IMR-90 (cell line): ENCODE data around the gene SLC25A6. TPM values are rescaled to one million over a fixed set of nuclear protein-coding genes. Genes with fewer than 3 reads are reported as not detected.

Experiments
- ATAC-seq: fragments of 200-7000 bp; cut with Tn5 transposase; 2 replicates; pipeline ENCODE4 v1.9.1; 2020; ENCODE audit warnings: low read depth, mild to moderate bottlenecking, moderate library complexity
- BruUV-seq: library from RNA; stranded (reverse); fragments of 400-500 nt; replicated peaks from 2 replicates; lab custom pipeline; 2021; lab: Mats Ljungman, UMichigan
- CTCF ChIA-PET: fragments of 300-600 bp; formaldehyde crosslinking; extraction: SDS; loops from one replicate; lab custom pipeline; 2021; ENCODE audit warnings: antibody characterized with exemption; lab: Yijun Ruan, JAX
- POLR2A ChIA-PET: fragments of 300-600 bp; sonication (Branson Sonifier 250); formaldehyde crosslinking; loops from one replicate; lab custom pipeline; 2022; ENCODE audit warnings: antibody characterized with exemption; ENCODE audit not compliant: unreplicated experiment; lab: Charles Lee
- DNase-seq: peaks from one replicate; pipeline ENCODE4 v3.0.0; 2013
- H2AFZ ChIP-seq: replicated peaks from 2 replicates; pipeline ENCODE3; 2013; ENCODE audit warnings: low read length, mild to moderate bottlenecking; ENCODE audit not compliant: poor library complexity
- H2AK5ac ChIP-seq: 2 replicates; pipeline ENCODE4 v1.6.1; 2013; ENCODE audit warnings: low read depth, low read length, inconsistent platforms
- H2AK9ac ChIP-seq: replicated peaks from 2 replicates; pipeline ENCODE3; 2013; ENCODE audit warnings: mild to moderate bottlenecking, low read depth, low read length, moderate library complexity; ENCODE audit not compliant: poor library complexity
- H2BK120ac ChIP-seq: 2 replicates; pipeline ENCODE4 v1.6.1; 2013; ENCODE audit warnings: low read depth, low read length, inconsistent platforms
- H2BK15ac ChIP-seq: 3 replicates; pipeline ENCODE4 v1.6.1; 2013; ENCODE audit warnings: low read depth, low read length, inconsistent platforms
- H2BK20ac ChIP-seq: 2 replicates; pipeline ENCODE4 v1.6.1; 2013; ENCODE audit warnings: low read depth, mild to moderate bottlenecking, inconsistent platforms, low read length, moderate library complexity
- H2BK5ac ChIP-seq: 2 replicates; pipeline ENCODE4 v1.6.1; 2013; ENCODE audit warnings: mild to moderate bottlenecking, low read depth, low read length, inconsistent platforms; ENCODE audit not compliant: poor library complexity, severe bottlenecking
- H3K14ac ChIP-seq: replicated peaks from 2 replicates; pipeline ENCODE4 v1.6.1; 2013; ENCODE audit warnings: low read depth, low read length, inconsistent platforms
- H3K18ac ChIP-seq: 2 replicates; pipeline ENCODE4 v1.6.1; 2013; ENCODE audit warnings: low read depth, low read length, control low read depth
- H3K23ac ChIP-seq: 2 replicates; pipeline ENCODE4 v1.6.1; 2013; ENCODE audit warnings: low read depth, low read length, inconsistent platforms
- H3K27ac ChIP-seq: 2 replicates; pipeline ENCODE4 v1.5.1; 2013; ENCODE audit warnings: mild to moderate bottlenecking, control low read depth, low read length; ENCODE audit not compliant: insufficient read depth
- H3K27me3 ChIP-seq: 2 replicates; pipeline ENCODE4 v1.6.1; 2013; ENCODE audit warnings: low read length; ENCODE audit not compliant: control insufficient read depth, insufficient read depth
- H3K36me3 ChIP-seq: 2 replicates; pipeline ENCODE4 v1.6.1; 2013; ENCODE audit warnings: low read length, mixed read lengths; ENCODE audit not compliant: control insufficient read depth, insufficient read depth
- H3K4ac ChIP-seq: 2 replicates; pipeline ENCODE4 v1.6.1; 2013; ENCODE audit warnings: low read depth, low read length, inconsistent platforms
- H3K4me1 ChIP-seq: 2 replicates; pipeline ENCODE4 v1.6.1; 2013; ENCODE audit warnings: low read length, mixed read lengths; ENCODE audit not compliant: control insufficient read depth, insufficient read depth
- H3K4me2 ChIP-seq: 2 replicates; pipeline ENCODE4 v1.6.1; 2013; ENCODE audit warnings: low read depth, mild to moderate bottlenecking, control low read depth, low read length, moderate library complexity
- H3K4me3 ChIP-seq: 2 replicates; pipeline ENCODE4 v1.5.1; 2013; ENCODE audit warnings: low read depth, mild to moderate bottlenecking, control low read depth, low read length, moderate library complexity; ENCODE audit not compliant: insufficient read depth
- H3K56ac ChIP-seq: 2 replicates; pipeline ENCODE4 v1.6.1; 2013; ENCODE audit warnings: low read length, inconsistent platforms; ENCODE audit not compliant: insufficient read depth; ENCODE audit errors: extremely low read depth
- H3K79me1 ChIP-seq, 2 experiments: 2 replicates each; pipeline ENCODE4 v1.6.1; 2013; ENCODE audit warnings: low read length in 2 of 2, inconsistent platforms in 1 of 2, low read depth in 1 of 2
- H3K9ac ChIP-seq: 2 replicates; pipeline ENCODE4 v1.6.1; 2013; ENCODE audit warnings: low read depth, low read length, control low read depth
- H3K9me1 ChIP-seq: 2 replicates; pipeline ENCODE4 v1.6.1; 2013; ENCODE audit warnings: low read length, inconsistent platforms; ENCODE audit not compliant: insufficient read depth
- H3K9me3 ChIP-seq: 2 replicates; pipeline ENCODE4 v1.6.1; 2013; ENCODE audit warnings: low read length; ENCODE audit not compliant: control insufficient read depth, insufficient read depth
- H4K20me1 ChIP-seq: 2 replicates; pipeline ENCODE4 v1.6.1; 2013; ENCODE audit warnings: low read length, inconsistent platforms; ENCODE audit not compliant: insufficient read depth
- H4K5ac ChIP-seq: 2 replicates; pipeline ENCODE4 v1.6.1; 2013; ENCODE audit warnings: mild to moderate bottlenecking, low read depth, low read length, control low read depth
- H4K8ac ChIP-seq, 2 experiments: 2 replicates each; pipeline ENCODE4 v1.6.1; 2013; ENCODE audit warnings: low read depth in 2 of 2, low read length in 2 of 2, control low read depth in 1 of 2, inconsistent platforms in 1 of 2
- H4K91ac ChIP-seq: 2 replicates; pipeline ENCODE4 v1.6.1; 2013; ENCODE audit warnings: low read depth, low read length, inconsistent platforms; ENCODE audit not compliant: insufficient read depth
- BHLHE40 ChIP-seq: fragments of 150-350 bp; IDR thresholded peaks from 2 replicates; pipeline ENCODE4 v1.6.1; 2016; ENCODE audit warnings: mild to moderate bottlenecking, low read depth, low read length
- MAFK ChIP-seq: IDR thresholded peaks from 2 replicates; pipeline ENCODE4 v1.6.1; 2012; ENCODE audit warnings: low read depth, low read length, improper control_type of control experiment
- RAD21 ChIP-seq: IDR thresholded peaks from 2 replicates; pipeline ENCODE4 v1.6.1; 2012; ENCODE audit warnings: low read length, improper control_type of control experiment
- RFX5 ChIP-seq: IDR thresholded peaks from 2 replicates; pipeline ENCODE4 v1.8.0; 2012; ENCODE audit warnings: low read depth, mild to moderate bottlenecking, low read length, moderate library complexity
- SMC3 ChIP-seq: fragments of 150-350 bp; IDR thresholded peaks from 2 replicates; pipeline ENCODE4 v1.6.1; 2016; ENCODE audit warnings: low read depth, mild to moderate bottlenecking, antibody characterized with exemption, low read length, moderate library complexity
- WGBS, 2 experiments: methylation state at CpG; one replicate each; pipeline versions ENCODE4 v1.1.5 to v1.1.7; 2013; ENCODE audit warnings: missing lambda C conversion rate in 2 of 2; ENCODE audit not compliant: insufficient read length in 1 of 2; ENCODE audit errors: extremely low coverage in 2 of 2; 5-methylcytosine and 5-hydroxymethylcytosine counted together
- dilution Hi-C: fragments of 300-500 bp; cut with HindIII; formaldehyde crosslinking; loops from one replicate; pipeline ENCODE4 v1.14.3; 2018; ENCODE audit warnings: low sequenced_read_pairs; ENCODE audit not compliant: unreplicated experiment
- in situ Hi-C: fragments of 300-500 bp; cut with MboI; formaldehyde crosslinking; loops from 3 replicates; pipeline ENCODE4 v1.14.3; 2019; ENCODE audit warnings: low sequenced_read_pairs, inconsistent platforms, mixed read lengths
- intact Hi-C: fragments of 100-400 bp; cut with micrococcal nuclease; formaldehyde crosslinking; loops from 2 replicates; pipeline ENCODE4 v1.10.0; 2022
- polyA plus RNA-seq, 3 experiments: library from polyadenylated mRNA; depleted of rRNA; stranded (reverse); fragments of >200 nt; gene quantifications; 2 replicates each; pipeline ENCODE4 v1.2.3, GENCODE V29; 2012; ENCODE audit warnings: low replicate concordance in 1 of 3
- total RNA-seq: library from RNA; depleted of rRNA; stranded (reverse); fragments of >200 nt; gene quantifications from 2 replicates; pipeline ENCODE4 v1.2.3, GENCODE V29; 2012
- TF ChIP-seq, protein P1 (sequence below): fragments of 150-350 bp; IDR thresholded peaks from 2 replicates; pipeline ENCODE4 v1.6.1; 2016; ENCODE audit warnings: low read depth, mild to moderate bottlenecking, low read length, moderate library complexity, borderline replicate concordance

SLC25A6 gene
- total and polyA plus RNA-seq, 2 of the 4 experiments (the other 2 are of a cell fraction) = 166 to 565 TPM

DNA sequence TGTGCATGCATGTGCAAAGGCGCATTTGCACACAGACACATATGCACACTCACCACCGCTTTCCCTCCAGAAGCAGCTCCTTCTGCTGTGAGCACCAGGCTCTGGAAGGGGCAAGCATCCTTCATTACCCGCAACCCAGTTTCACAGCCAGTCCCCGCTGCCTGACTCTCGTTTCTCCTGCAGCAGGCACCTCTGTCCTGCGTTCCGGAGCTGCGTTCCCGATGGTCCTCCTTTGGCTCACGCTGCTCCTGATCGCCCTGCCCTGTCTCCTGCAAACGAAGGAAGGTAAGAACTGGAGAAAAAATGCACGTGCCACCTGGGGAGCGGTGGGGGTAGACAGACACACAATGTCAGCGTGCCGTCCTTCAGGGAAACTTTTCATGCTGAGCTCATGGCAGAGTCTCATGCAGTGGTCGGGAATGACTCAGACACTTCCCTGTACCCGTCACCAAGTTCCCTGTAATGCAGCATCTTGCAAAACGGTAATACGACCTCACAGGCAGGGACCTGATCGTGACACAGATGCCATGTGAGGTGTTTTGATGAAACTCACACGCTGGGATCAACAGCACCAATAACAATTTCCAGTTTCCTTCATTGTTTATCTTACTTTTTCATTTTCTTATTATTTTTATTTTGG is 50.2 kb downstream of the SLC25A6 start:
- no TSS peak for BruUV-seq

More for the DNA sequence above, 50.2 kb downstream of the SLC25A6 start:
- ChIA-PET CTCF (no interaction called here), POLR2A (no interaction called here)
- Histone ChIP-seq H2BK15ac (no peak overlapping the region), H3K56ac (no peak overlapping the region), H2AFZ (no peak overlapping the region), H3K23ac (no peak overlapping the region), H2AK5ac (no peak overlapping the region), H3K9me3 (peaks cover 12% of the 10 kb centered on the region), H3K4me1 (no peaks in the 10 kb centered on the region), H3K4ac (no peak overlapping the region), H3K9ac (no peak overlapping the region), H2BK20ac (no peak overlapping the region), H4K20me1 (no peaks in the 10 kb centered on the region), H3K27me3 (no peaks in the 10 kb centered on the region), H2AK9ac (no peak overlapping the region), H3K27ac (no peak overlapping the region), H4K91ac (no peak overlapping the region), H3K4me3 (no peak overlapping the region), H2BK120ac (no peak overlapping the region), H4K5ac (no peak overlapping the region), H3K36me3 (no peaks in the 10 kb centered on the region), H4K8ac (no peak overlapping the region), H3K9me1 (no peaks in the 10 kb centered on the region), H2BK5ac (no peak overlapping the region), H3K79me1 (no peaks in the 10 kb centered on the region), H3K14ac (no peak overlapping the region), H3K18ac (no peak overlapping the region), H3K4me2 (no peak overlapping the region)
- TF ChIP-seq MAFK (no peak), RAD21 (no peak), RFX5 (no peak), SMC3 (no peak), BHLHE40 (no peak)
- TF ChIP-seq, protein P1, sequence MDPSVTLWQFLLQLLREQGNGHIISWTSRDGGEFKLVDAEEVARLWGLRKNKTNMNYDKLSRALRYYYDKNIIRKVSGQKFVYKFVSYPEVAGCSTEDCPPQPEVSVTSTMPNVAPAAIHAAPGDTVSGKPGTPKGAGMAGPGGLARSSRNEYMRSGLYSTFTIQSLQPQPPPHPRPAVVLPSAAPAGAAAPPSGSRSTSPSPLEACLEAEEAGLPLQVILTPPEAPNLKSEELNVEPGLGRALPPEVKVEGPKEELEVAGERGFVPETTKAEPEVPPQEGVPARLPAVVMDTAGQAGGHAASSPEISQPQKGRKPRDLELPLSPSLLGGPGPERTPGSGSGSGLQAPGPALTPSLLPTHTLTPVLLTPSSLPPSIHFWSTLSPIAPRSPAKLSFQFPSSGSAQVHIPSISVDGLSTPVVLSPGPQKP = no peak
- DNase-seq (no peak), ATAC-seq (no peak)
- dilution Hi-C loops (no loop called here), intact Hi-C loops (no loop called here), in situ Hi-C loops (no loop called here)
- 65% methylated on average over 11 of the region's 22 CpGs; no CpG with 5 or more reads in 1 of the 2 experiments for WGBS, 2 experiments
